ENCODE results near the gene COG8. TPM values are rescaled to one million over a fixed set of nuclear protein-coding genes. Genes with fewer than 3 reads are reported as not detected.
A peak's percentile ranks its signal among the peaks of the same experiment; 100 is the strongest.

The COG8 gene
- total RNA-seq, 6 donors from 2014 or later, result 33.5 to 62.9 (median 37.0) TPM

DNA sequence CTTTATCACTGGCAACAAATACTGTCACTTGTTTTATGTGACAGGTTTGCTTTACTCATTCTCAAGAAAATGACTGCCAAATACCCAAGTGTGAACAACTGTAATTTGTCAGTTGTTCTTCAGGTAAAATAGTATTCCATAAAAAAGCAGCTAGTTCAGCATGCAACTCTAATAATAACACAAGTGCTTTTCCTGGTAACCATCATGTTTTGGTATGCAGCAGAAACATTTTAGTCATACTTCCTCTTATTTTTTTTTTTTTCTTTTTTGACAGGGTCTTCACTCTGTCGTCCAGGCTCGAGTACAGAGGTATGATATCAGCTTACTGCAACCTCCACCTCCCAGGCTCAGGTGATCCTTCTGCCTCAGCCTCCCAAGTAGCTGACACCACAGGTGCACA, 41.9 kb upstream of the COG8 start:
- TF ChIP-seq POLR2A (IDR thresholded peaks at IDR 0.05) (no peak), POLR2AphosphoS5 (IDR thresholded peaks at IDR 0.05) (no peak), EP300 (IDR thresholded peaks at IDR 0.05) (no peak), CTCF (IDR thresholded peaks at IDR 0.05) (no peak)
- 13 to 58% methylated on average over 2 of the region's 2 CpGs for WGBS, 2 donors
- no peak for DNase-seq
- no peak overlapping the region for H3K27ac ChIP-seq
- no peak for ATAC-seq (ENCODE audit: low FRiP score in 2 of 2)
- no peak overlapping the region for H3K4me3 ChIP-seq
- H3K36me3 ChIP-seq, result peaks cover 7 to 73% (median 29%) of the 10 kb centered on the region in 4 donors
- H3K27me3 ChIP-seq, result no peaks in the 10 kb centered on the region
- H3K9me3 ChIP-seq, result no peaks in the 10 kb centered on the region
- H3K4me1 ChIP-seq, result peaks cover 11 to 34% (median 16%) of the 10 kb centered on the region in 4 donors

DNA sequence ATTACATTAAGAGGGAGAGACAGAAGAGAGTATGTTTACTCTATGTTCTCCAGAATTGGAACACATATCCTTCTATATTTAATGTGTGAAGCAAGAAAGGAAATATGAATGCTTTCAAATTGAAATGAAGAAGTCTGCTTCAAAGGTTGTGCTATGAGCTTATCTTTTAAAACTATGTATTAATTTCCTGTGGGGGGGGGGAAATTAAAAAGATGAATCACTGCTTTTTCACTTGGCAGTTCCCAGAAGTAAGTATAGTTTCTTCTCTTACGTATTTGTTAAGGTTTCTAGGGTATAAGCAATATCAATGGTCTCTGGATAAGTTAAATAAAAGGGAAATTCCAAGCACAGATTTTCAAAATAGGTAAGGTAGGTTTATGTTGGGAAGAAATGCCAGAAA, 39.4 kb upstream of the COG8 start:
- no peak for TF ChIP-seq EP300 (IDR thresholded peaks at IDR 0.05)
- TF ChIP-seq POLR2A (IDR thresholded peaks at IDR 0.05), result no peak
- TF ChIP-seq POLR2AphosphoS5 (IDR thresholded peaks at IDR 0.05), result no peak
- Histone ChIP-seq H3K36me3 (peaks cover 7 to 68% (median 29%) of the 10 kb centered on the region in 4 donors), H3K9me3 (no peaks in the 10 kb centered on the region), H3K27ac (peak overlapping the region in 1 of 4 donors; percentile 53), H3K27me3 (no peaks in the 10 kb centered on the region), H3K4me3 (no peak overlapping the region), H3K4me1 (peaks cover under 1 to 15% (median 5%) of the 10 kb centered on the region in 4 donors)
- DNase-seq (no peak), ATAC-seq (ENCODE audit: low FRiP score in 2 of 2) (no peak)
- 55 to 76% methylated on average over 1 of the region's 1 CpG for WGBS, 2 donors

DNA sequence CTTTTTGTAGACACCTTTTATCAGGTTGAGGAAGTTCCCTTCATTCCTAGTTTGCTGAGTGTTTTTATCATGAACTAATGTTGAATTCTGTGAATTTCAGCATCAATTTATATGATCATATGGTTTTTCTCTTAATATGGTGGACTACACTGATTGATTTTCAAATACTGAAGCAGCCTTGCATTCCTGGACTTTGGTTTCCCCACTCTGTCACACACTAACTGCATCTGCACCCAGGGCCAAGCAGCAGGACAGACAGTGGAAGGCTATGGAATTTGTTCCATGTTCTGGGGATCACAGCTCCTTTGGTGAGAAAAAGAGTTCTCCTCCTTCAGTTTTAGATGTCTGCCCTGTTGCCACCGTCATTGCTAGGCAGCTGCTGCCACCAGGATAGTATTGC, 38.7 kb upstream of the COG8 start:
- no peak for TF ChIP-seq POLR2AphosphoS5 (IDR thresholded peaks at IDR 0.05)
- no peak for TF ChIP-seq CTCF (IDR thresholded peaks at IDR 0.05)
- TF ChIP-seq EP300 (IDR thresholded peaks at IDR 0.05), result no peak
- ATAC-seq (ENCODE audit: low FRiP score in 2 of 2) (no peak), DNase-seq (no peak)
- H3K9me3 ChIP-seq, result no peaks in the 10 kb centered on the region
- H3K4me3 ChIP-seq, result no peak overlapping the region
- 82 to 100% methylated on average over 1 of the region's 1 CpG for WGBS, 2 donors
- peaks cover 0 to 12% (median 5%) of the 10 kb centered on the region in 4 donors for H3K4me1 ChIP-seq
- peak overlapping the region in 1 of 4 donors; percentile 53 for H3K27ac ChIP-seq
- peaks cover 2 to 61% (median 25%) of the 10 kb centered on the region in 4 donors for H3K36me3 ChIP-seq
- H3K27me3 ChIP-seq, result no peaks in the 10 kb centered on the region

DNA sequence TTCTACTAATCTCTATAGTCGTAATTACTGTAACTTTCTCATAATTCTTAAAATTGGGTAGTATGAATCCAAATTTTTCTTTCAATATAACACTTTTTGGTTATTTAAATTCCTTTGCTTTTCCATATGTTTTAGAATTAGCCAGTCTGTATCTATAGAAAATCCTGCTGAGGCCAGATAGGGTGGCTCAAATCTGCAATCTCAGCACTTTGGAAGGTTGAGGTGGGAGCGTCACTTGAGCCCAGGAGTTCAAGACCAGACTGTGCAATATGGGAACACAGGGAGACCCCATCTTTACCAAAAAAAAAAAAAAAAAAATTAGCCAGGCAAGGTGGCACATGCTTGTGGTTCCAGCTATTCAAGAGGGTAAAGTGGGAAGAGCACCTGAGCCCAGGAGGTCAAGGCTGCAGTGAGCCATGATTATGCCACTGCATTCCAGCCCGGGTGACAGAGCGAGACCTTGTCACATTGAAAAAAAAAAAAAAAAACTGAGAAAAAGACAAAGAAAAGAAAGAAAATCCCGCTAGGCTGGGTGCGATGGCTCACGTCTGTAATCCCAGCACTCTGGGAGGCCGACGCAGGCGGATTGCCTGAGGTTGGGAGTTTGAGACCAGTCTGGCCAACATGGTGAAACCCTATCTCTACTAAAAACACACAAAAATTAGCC, 37.2 kb upstream of the COG8 start:
- Histone ChIP-seq H3K27ac (no peak overlapping the region), H3K27me3 (no peaks in the 10 kb centered on the region), H3K4me3 (no peak overlapping the region), H3K9me3 (no peaks in the 10 kb centered on the region), H3K4me1 (peaks cover 0 to 5% (median 2%) of the 10 kb centered on the region in 4 donors), H3K36me3 (peaks cover 0 to 57% (median 24%) of the 10 kb centered on the region in 4 donors)
- TF ChIP-seq CTCF (IDR thresholded peaks at IDR 0.05) (no peak), POLR2A (IDR thresholded peaks at IDR 0.05) (no peak), POLR2AphosphoS5 (IDR thresholded peaks at IDR 0.05) (no peak), EP300 (IDR thresholded peaks at IDR 0.05) (no peak)
- 95 to 98% methylated on average over 10 of the region's 10 CpGs for WGBS, 2 donors
- ATAC-seq (ENCODE audit: low FRiP score in 2 of 2), result no peak
- no peak for DNase-seq

DNA sequence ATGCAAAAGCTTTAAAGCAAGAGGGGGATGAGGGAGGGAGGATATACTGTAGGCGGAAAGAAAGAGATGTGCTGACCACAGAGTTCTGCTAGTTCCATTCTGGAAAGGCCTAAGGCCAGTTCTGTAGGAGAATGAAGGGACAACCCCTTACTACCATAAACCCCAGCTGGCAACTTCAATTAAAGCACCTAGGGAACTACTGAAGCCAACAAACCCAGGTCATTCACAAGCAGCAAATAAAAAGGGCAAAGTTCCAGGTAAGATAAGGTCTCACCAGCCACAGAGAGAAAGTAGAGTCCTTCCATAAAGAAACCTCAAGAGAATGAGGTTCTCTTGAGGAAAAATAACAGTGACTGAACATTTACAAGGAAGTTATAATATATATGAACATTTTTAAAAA, 33.7 kb upstream of the COG8 start:
- TF ChIP-seq POLR2AphosphoS5 (IDR thresholded peaks at IDR 0.05) (no peak), POLR2A (IDR thresholded peaks at IDR 0.05) (no peak), CTCF (IDR thresholded peaks at IDR 0.05) (no peak), EP300 (IDR thresholded peaks at IDR 0.05) (no peak)
- WGBS, 2 donors, result 94 to 100% methylated on average over 1 of the region's 1 CpG
- Histone ChIP-seq H3K27me3 (no peaks in the 10 kb centered on the region), H3K27ac (no peak overlapping the region), H3K36me3 (peaks cover 13 to 57% (median 32%) of the 10 kb centered on the region in 4 donors), H3K4me1 (no peaks in the 10 kb centered on the region), H3K4me3 (no peak overlapping the region), H3K9me3 (no peaks in the 10 kb centered on the region)
- no peak for DNase-seq
- no peak for ATAC-seq (ENCODE audit: low FRiP score in 2 of 2)
